GM19372 (cell line): ENCODE data around the gene TTC1.

Experiments used
- ATAC-seq: cut with Tn5 transposase; IDR thresholded peaks from one replicate; pipeline ENCODE4 v1.9.1; 2021; ENCODE audit warnings: mild to moderate bottlenecking, low read depth, moderate library complexity; ENCODE audit not compliant: unreplicated experiment

TTC1 gene

DNA sequence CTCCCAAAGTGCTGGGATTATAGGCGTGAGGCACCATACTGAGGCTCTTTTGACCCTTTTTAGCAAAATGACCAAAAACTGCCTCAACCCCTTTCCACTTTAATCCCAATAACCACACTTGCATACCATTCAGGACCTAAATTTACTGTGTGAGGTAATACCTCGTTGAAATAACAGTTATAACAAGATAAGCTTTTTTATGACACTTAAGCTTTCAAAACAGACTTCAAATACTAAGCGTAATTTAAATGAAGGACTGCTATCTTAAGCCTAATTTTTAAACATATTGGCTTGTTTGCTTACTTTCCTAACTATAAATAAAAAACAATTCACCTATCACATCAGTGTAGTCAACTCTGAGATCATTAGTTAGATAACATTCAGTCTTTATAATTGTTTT lies 72.6 kb downstream of the TTC1 start:
- no peak for ATAC-seq

GRCh38 chr5:160082614-160083500 lies 73.9 kb downstream of the TTC1 start:
- ATAC-seq = no peak

- no peak for ATAC-seq
Observed at GRCh38 chr5:160083501-160083900, 74.6 kb downstream of the TTC1 start.

DNA sequence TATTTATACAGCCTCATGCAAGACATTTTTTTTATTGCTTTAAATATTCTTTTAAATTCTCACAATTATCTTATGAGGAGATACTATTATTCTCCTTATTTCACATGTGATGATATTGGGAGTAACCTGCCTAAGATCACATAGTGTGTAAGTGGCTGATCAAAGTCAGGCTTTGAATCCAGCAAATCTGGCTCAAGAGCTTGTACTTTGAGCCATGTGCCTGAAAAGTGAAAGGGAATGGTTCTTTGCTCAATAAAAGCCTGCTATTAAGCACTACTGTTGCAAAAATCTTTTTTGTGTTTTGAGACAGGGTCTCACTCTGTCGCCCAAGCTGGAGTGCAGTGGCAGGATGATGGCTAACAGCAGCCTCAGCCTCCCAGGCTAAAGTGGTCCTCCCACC lies 75.2 kb downstream of the TTC1 start:
- no peak for ATAC-seq

DNA sequence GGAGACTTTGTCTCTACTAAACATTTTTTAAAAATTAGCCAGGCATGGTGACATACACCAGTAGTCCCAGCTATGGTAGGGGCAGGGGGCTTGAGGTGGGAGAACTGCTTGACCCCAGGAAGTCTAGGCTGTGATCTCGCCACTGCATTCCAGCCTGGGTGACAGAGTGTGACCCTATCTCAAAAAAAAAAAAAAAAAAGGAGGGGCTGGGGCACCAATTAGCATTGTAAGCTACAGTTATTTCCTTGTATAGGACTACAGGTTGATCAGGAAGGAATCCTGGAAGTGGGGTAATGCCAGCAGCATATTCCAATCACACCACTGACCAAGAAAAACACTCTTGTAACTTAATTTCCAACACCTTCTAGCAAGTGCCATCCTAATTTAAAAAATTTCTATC lies 78.3 kb downstream of the TTC1 start:
- ATAC-seq = no peak

DNA sequence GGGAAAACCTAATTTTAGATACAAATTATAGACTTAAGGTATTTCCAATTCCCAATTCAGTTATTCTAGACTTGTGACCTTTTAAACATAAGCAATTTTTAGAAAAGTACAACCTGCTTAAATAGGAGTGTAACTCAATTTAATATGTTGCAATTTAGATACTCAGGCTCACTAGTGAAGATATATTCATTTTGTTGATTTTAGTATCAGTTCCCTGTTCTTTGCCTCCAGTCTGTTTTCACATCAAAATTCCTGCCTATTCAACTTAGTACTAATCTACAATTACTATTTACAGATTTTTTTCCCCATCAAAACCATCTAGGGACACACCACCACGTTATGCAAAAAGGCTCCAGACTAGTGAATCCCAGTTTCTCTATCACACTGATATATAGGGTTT lies 79.9 kb downstream of the TTC1 start:
- no peak for ATAC-seq

- ATAC-seq = no peak
Observed at GRCh38 chr5:160089531-160089930, 80.6 kb downstream of the TTC1 start.

DNA sequence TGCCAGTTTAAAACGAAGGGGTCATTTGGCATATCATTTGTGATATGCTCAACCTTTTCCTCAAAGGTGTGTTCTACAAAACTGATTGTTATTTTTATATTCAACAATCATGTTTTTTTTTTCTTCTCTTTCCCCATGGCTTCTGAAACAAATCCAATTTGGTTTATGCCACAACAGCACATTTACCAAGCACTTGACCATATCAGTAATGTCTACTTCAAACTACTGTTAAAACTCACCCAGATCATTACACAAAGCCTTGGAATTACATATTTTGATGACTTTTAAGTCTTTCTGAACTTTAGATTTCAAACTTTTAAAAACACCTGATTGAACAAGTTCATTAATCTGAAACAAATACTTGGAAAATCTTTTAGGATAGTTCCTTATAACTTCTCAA lies 81.1 kb downstream of the TTC1 start:
- no peak for ATAC-seq

DNA sequence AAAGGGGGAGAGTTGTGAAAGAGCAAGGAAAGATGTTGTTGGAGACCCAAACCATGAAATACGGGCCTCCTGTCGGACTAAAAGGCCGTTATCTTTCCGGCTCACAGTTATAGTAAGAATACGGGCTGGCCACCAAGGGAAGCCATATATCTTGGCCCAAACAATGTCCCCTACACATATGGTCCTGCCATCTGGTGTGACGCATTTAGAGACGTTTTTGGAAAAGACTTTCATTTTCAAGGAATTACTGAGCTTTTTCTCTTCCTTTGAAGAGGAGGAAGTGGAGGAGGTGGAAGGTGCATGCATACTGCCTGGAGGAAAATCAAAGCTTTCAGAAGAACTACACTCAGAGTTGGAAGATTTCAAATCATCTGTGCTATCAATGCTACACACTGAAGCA lies 83.6 kb downstream of the TTC1 start:
- no peak for ATAC-seq

DNA sequence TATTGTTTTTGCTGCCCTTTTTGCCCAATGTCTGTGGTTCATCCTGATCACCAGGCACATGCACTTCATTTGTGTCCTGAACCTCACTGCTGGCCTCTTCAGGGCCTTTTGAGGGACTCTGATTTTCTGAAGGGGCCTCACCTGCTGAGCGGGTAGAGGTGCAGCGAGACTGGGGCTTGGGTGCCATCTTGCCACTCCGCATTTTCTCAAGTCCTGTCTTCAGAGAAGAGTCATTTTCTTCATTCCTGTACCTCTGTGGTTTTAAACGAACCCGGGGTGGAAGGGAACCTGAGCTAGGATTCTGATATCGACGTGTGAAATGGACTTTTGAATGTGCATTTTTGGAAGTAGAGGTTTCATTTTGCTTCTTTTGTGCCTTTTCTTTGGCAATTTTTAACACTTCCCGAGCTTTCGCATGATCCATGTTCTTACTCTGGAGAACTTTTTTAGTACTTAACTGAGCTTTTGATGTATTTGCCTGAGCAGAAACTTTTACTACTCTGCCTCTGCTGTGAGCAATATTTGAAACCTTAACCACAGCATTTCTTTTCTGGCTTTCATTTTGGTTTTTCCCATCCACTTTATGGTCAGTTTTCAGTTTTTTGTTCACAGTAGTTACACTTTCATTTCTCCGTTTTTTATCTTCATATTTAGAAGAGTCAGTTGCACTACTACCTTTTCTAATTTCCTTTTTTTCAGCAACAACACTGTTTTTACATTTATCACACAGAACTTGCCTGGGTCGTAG lies 84.2 kb downstream of the TTC1 start:
- peak; percentile 75 for ATAC-seq

GRCh38 chr5:160096178-160096577 lies 87.2 kb downstream of the TTC1 start:
- no peak for ATAC-seq

- ATAC-seq = no peak
Observed at GRCh38 chr5:160097991-160098390, 89.1 kb downstream of the TTC1 start.

GRCh38 chr5:160105686-160106360 lies 96.9 kb downstream of the TTC1 start:
- peak; percentile 88 for ATAC-seq

- no peak for ATAC-seq
Observed at GRCh38 chr5:160108124-160108523, 99.2 kb downstream of the TTC1 start.
